CD4-positive, alpha-beta T cell treated with Interleukin-17A for 4 hours (primary cell): ENCODE measurements around the gene PRIM2.
"Not testable (repeated sequence)": the region's sequence is repeated elsewhere in the genome, so short reads cannot be mapped to it uniquely, and the experiment has no call there.

Experiments used
- DNase-seq: peaks from one replicate; pipeline ENCODE4 v3.0.0-alpha.2; 2020; ENCODE audit warnings: mixed read lengths

PRIM2 gene

DNA sequence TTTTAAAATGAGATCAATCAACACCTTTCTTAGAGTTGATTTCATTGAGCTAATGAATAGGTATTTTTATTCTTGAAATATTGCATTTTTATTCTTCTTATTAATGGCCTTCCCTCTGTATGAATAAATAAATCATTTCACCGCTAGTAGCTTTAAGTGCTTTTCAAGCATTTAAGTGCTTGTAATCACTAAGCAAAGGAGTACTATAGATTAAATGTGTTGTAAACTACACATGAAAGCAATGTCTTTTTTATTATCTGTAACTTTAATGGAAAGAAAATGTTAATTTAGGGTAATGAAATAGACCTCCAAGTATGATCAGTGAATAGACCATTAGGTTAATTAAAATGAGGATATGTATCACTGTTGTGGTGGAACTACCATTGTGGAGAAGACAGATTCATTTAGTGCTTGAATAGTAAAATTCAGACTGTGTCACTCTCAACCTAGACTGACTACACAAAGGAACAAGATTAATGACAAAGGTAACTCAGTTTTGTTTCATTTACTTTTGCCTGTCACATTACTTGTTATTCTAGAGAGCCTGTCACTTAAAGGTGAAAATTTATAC, 132.2 kb downstream of the PRIM2 start:
- not testable (repeated sequence) for DNase-seq

DNA sequence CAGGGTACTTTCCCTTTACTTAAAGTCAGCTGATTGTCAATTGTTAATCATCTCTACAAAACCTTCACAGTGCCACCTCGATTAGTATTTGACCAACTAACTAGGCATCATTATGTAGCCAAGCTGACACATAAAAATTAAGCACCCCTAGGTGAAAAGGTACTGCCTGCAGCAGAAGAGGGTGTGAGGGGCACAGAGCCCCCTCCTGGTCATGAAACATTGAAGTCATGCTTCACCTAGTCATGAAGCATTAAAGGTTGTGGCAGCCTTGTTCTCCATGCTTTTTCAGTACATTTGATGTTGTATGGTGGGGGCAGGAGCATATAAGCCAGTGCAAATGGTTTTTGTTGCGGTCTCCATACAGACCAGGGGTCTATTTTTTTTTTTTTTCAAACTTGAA, 142.4 kb downstream of the PRIM2 start:
- not testable (repeated sequence) for DNase-seq

DNA sequence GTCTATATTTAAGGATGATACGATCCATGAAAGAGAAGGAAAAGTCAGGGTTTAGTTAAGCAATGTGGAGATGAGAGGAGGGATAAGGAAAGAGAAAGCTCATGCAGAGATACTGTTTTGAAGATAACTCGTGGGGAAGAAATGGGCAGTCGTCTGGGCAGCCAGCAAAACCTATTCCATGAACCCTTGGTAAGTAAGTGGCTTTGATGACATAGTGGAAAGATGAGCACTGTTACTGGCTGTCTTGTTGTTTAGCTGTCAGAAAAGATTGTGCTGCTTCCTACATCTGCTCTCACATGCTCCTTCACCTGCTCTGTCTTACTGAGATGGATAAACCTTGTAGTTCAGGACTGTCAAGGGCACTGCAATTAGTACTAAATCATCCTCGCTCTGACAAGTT, 143.6 kb downstream of the PRIM2 start:
- not testable (repeated sequence) for DNase-seq

DNA sequence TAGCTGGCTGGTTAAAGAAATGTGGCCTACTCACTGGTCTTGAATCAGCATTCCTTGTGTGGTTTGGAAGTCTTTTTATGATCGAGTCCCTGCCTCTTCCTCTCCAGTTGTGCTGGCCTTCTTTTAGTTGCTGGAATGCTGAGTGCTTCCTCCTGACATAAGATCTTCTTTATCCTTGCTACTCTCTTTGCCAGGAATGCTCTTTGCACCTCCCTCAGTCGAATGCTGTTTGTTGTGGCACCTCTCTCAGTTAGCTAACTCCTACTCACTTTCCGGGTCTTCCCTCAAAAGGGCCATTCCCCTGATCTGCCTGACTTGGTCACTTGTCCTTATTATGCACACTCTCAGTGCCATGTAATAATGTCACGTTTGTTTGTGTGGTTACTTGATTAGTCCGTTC, 146.4 kb downstream of the PRIM2 start:
- DNase-seq, result not testable (repeated sequence)

DNA sequence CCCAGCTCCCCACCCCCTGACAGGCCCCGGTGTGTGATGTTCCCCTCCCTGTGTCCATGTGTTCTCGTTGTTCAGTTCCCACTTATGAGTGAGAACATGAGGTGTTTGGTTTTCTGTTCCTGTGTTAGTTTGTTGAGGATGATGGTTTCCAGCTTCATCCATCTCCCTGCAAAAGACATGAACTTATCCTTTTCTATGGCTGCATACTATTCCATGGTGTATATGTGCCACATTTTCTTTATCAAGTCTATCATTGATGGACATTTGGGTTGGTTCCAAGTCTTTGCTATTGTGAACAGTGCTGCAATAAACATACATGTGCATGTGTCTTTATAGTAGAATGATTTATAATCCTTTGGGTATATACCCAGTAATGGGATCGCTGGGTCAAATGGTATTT, 148.5 kb downstream of the PRIM2 start:
- DNase-seq, result not testable (repeated sequence)

DNA sequence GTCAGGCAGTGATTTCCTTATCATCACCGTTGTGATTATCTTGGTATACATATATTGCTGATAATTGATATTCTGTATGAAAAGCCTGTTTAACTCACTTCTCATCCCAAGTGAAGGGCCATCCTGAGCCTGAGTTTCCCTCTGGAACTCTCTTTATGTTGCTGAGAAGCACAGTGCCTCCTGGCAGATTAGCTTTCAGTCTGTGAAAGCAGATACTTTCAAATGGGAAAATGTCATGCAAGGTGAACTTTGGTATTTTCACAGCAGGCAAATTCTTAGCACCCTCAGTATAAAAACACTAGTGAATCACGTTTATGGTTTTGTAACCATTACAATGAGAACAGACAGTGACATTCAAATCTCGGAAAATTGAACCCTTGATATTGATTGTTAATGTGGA, 151.6 kb downstream of the PRIM2 start:
- no peak for DNase-seq

DNA sequence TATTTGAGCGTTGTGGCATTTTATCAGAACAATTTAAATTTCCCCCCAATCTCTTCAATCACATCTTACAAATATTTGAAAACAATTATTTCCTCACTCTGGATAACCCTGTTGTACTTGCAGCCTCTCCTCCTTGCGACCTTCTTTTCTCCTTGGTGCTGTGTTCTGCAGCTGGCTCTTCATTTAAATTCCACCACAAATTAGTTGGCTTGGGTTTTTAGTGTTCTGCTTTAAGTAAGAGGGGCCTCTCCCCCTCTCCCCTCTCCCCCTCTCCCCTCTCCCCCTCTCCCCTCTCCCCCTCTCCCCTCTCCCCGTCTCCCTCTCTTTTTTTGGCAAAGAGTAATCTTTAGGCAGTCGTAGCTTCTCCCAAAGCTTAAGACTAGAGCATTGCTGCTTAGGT, 152.7 kb downstream of the PRIM2 start:
- not testable (repeated sequence) for DNase-seq

DNA sequence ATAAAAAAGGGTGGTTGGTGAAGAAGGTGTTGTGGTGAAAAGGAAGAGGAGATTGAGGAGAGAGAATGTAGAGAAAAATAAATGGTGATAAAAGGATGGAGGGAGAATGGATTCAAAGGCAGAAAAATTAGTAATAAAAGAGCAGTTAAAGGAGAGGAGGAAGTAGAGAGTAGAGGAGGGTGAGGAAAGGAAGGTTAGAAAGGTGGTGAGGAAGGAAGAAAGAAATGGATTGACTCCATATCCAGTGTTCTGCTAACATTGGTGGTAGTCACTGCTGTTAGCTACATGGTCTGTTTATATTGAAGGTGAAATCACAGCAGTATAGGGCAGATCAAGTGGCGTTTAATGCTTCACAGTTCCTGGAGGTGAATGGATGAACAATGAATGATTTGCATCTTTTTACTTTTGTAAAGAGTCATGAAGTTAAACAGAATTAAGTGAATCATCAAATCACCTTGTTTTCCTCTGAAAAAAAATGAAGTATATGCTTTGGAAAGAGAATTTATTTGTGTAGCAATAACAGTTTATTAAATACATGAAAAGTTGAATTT, 154.0 kb downstream of the PRIM2 start:
- DNase-seq, result not testable (repeated sequence)

DNA sequence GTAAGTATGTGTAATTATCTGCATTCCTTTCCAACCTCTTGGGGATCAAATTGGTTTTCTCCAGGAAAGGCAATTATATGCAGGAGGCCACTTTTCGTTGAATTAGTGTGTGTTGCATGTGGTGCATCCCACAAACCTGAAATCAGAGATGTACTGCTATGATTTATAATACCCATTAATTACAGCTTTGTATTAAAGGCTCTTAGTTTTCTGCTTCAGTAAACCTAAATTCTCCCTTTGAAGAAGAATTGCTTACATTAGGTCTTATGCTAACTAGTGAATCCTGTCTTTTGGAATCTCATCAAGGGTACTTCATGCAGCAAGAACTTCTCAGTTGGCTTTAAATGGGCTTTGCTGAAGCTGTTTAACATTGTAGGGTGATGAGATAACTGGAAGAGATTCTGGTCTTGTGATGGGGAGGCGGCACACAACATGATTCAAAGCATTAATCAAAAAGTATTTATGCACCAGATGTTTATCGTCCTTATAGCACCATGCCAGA, 155.5 kb downstream of the PRIM2 start:
- DNase-seq, result not testable (repeated sequence)

DNA sequence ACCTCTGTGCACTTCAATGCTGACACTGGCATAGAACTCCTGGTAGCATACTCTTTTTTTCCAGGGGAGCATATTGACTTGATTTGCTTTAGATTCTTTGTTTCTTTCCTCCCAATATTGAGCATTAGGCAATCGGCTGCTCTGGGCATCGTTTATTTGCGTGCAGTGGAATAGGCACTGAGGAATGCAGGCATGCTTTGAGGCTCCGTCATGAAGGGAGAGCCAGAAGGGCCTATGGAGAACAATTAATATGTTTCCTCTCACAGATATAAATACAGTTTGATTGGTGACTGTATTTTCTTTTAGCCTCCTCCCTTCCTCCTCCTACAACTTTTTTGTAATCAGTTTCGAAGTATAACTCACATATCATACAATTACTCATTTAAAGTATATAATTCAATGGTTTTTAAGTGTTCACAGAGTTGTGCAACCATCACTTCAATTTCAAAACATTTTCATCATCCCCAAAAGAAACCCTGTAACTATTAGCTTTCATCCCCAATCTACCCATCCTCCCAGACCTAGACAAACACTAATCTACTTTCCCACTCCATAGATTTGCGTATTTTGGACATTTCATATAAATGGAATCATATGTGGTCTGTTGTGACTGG, 157.5 kb downstream of the PRIM2 start:
- DNase-seq, result not testable (repeated sequence)

DNA sequence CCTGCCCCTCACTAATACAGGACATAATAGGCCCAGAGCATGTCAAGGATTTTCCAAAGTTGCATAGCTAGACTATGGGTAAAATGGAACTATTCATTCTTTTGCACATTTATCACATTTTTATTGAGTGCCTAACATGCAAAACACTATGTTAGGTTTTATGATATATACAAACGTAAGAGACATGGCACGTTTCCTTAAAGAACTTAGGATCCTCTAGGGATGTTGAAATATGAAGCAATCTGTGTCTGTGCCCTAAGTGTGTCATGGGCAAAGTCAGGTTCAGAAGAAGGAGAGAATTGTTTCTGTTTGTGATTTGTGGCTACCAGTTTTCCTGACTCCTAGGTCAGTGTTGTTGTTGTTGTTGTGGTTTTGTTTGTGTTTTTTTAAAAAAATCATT, 158.2 kb downstream of the PRIM2 start:
- not testable (repeated sequence) for DNase-seq

DNA sequence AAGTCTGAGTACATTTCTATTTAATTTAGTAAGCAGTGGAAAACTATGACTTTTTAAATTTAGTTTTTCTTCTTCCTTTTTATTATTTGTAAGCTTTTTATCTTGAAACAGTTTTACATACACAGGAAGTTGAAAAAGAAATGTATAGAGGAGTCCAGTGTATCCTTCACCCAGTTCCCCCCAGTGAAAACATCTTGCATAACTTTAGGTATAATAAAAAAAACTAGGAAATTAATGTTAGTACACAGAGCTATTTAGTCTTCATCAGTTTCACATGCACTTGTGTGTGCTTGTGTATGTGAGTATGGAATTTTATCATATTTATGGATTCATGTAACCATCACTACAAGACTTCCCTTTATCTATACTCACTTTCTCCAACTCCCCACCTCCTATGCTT, 162.8 kb downstream of the PRIM2 start:
- not testable (repeated sequence) for DNase-seq

DNA sequence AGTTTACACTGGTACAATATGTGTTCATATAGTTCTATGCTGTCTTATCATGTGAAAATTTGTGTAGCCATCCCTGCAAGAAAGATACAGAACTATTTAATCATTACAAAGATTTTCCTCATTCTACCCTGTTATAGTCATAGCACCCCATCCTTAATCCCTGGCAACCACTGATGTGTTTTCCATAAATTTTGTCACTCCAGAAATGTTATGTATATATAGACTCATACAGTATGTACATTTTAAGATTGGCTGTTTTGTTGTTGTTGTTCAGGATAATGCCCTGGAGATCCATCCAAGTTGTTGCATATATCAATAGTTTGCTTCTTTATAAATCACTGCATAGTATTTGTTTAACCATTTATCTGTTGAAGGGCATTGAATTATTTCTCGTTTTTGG, 163.7 kb downstream of the PRIM2 start:
- not testable (repeated sequence) for DNase-seq

DNA sequence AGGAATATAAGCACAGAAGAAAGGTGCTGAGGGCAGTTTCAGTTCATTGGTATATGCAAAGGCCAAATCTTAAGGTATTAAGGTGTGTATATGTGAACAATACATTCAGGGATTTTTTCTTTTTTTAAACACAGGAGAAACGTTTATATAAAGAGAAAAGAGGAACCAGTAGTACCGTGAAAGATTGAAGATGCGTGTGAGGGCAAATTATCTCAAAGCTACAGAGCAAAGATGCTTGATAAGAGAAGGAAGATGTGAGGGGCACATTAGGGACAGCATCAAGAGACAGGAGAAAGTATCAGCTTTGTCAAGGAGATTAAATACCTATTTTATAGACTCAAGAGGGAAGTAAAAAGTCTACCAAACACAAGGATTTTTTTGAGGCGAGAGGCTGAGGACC, 165.0 kb downstream of the PRIM2 start:
- not testable (repeated sequence) for DNase-seq

DNA sequence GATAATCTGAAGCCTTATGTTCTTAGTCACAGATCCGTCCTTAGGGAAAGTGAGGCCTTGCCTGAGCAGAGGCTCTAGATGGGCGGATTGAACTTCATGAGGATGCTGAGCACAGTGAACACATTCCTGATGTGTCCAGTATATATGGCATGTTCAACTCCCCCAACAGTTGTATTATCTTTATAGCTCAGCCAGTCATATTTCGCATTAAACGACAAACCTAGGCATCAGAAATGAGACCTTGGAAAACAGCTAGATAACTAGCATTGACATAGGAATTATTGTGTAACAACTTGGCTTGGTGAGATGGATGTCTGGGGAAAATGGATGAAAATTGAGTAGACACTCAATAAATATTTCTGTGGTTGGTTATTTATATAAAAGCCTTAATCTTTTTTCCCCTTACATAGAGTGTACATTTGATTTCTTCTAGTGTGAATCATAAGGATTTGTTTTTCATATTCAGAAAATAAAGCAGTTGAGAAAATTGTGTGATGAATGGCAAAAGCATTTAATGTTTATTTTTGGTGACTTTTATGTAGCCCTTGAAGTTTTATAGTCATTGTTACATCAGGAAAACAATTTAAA, 169.2 kb downstream of the PRIM2 start:
- DNase-seq, result not testable (repeated sequence)

DNA sequence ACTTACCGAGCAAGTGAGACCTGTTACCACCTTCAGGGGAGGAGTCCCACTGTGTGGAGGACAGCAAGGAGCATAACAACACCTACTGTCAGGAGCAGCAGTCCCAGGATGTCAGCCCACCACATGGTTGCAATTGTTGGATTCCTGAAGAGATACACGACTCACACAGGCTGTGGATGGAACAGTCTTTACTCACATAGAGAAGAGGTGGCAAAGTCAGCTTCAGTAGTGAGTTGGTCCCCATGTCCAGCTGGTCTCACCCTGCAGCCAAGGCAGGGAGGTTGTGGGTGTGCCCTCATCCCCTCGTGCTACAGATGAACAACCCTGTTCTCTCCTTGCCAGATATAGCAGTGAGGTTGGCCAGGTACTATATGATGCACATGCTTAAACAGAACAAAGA, 171.1 kb downstream of the PRIM2 start:
- not testable (repeated sequence) for DNase-seq

DNA sequence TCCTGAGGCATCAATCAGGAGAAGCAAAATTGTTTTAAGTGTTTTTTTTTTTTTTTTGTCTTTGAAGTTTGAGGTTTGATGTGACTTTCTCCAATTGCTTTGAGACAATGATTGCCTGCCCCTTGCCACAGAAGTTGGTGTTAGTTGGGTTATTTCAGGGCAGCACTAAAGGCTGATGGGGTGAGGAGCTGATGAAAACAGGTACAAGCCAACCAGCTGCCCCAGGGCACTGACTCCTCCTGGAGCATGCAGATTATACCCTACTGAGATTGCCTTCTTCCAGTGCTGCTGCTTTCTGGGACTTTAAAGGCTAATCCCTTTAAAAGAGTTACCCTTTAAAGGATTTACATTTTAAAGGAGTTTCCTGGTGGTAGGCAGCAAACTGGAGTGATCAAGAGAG, 172.5 kb downstream of the PRIM2 start:
- not testable (repeated sequence) for DNase-seq

DNA sequence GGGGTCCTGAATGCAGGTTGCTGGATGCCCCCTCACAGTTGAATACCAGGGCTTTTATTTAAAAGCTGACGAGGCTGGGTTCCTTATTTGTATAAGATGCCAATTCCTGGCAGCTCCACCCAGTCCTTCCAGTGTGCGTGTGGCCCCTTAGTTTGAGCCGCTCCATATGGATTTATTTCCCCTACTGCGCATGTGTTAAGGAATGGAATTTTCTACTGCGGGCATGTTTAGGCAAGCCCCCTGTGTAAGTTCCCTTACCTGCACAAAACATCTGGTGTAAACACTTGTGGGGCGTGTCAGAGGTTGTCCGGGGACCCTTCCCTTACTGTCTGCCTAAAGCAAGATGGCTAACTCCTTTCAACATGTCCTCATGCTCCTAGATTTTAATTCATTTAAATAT, 174.4 kb downstream of the PRIM2 start:
- not testable (repeated sequence) for DNase-seq

DNA sequence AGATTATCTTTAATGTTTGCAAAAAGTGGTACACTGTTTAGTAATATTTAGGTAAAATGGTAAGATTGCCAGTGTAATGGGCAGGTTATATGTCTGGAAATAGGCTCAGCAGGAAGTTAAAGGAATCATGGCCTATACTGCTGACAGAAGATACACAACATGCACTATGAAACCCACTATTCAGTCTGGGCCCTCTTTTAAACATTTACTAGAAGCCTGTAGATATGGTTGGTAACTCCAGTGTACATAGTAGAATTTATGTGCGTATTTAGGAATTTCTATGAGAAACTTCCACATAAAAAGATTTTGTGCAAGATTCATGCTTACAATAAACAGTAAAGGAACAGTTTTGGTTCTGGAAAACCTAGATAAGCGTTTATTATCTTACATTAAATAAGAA, 178.8 kb downstream of the PRIM2 start:
- not testable (repeated sequence) for DNase-seq

DNA sequence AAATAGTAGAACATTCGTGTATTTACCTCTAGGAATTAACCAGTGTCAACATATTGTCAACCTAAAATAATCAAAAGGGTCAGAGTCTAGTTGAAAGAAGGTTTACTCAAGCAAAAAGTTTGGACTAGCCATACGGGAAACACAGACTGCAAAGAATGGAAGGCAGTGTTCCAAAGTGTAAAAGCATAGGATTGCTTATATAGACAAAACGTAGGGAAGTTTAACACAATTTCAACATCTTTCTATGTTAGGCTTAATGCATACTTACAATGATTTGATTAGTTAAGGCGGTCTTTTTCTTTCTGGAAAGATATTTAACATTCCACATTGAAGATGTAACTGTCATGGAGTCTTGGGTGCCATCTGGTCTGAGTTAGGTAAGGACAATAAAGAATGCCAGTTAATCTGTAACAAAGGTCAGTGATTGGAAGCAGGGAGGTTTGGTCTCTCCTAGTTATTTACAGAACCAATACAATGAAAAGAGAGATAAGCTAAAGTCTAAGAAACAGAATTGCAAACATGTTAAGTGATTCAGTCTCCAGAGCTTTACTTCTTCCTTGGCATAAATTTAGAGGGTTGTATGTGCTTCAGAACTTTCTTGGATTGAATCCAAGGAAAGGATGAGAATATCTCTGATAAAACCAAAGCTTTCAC, 183.1 kb downstream of the PRIM2 start:
- DNase-seq, result not testable (repeated sequence)

DNA sequence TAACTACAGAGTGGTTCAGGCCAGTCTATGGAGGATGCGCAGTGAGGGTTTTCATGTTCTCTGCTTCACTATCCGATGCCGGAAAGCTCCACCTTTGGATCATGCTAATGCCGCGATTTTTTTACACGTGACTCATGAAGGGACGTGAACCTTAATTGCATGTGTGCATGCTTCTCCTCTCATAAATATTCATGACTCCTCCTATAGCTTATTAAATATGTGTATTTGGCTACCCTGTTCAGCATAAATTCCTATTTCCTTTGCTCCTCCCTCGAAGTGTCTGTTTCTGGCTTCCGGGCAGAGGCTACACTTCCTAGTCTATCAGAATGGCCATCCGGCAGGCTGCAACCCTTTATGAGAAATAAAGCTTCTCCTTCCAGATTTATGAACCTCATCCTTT, 185.0 kb downstream of the PRIM2 start:
- DNase-seq, result not testable (repeated sequence)

DNA sequence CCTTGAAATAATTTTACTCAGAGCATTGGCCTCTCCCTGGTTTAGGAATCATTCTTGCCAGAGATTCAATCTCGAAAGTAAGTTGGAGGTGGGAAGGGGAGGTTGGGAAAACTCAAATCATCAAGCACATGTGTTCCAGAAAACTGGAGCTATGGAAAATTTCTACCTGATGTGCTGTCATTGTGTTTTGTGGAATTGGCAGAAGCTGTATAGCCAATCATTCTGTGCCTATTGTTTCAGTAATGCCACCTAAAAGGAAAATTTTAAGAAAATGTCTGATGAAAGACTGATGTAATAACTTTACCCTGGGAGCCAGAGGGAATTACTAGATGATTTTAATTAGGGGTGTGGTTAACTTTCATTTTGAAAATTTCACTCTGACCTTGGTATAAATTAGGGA, 187.8 kb downstream of the PRIM2 start:
- DNase-seq, result not testable (repeated sequence)

DNA sequence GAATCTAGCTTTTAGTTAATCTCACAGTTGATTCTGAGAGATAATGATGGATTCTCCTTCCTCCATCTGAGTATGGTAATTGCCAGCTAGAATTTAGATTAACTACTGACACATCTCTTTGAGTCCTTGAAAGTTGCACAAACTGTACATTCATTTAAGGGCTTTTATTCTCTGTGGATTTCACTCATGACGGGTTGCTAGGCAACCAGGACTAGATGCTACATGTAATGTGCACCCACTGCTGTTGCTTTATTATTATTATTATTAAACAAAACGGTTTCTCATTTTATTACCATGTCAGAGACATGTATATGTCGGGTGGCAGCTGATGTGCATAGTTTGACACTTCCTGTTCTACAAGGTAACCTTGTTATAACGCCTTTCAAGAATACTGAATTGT, 193.0 kb downstream of the PRIM2 start:
- DNase-seq, result not testable (repeated sequence)
